Smooth muscle cell (in vitro differentiated cells): ENCODE data around the gene TLCD1. TPM values are rescaled to one million over a fixed set of nuclear protein-coding genes. Genes with fewer than 3 reads are reported as not detected.

Source experiments
- DNase-seq: peaks from one replicate; lab custom pipeline; 2025; ENCODE audit not compliant: unreplicated experiment; lab: John Stamatoyannopoulos, UW
- H2AFZ ChIP-seq: fragments of 200-600 bp; sonication (generic); 2 replicates; pipeline ENCODE4 v1.6.0; 2016; ENCODE audit warnings: antibody characterized with exemption, low read depth, mild to moderate bottlenecking
- H3F3A ChIP-seq: fragments of 200-600 bp; sonication (generic); 2 replicates; pipeline ENCODE4 v1.6.0; 2017; ENCODE audit warnings: antibody characterized with exemption, low read depth
- H3K27ac ChIP-seq: fragments of 200-600 bp; sonication (generic); 2 replicates; pipeline ENCODE4 v1.5.1; 2016; ENCODE audit warnings: low read depth, mild to moderate bottlenecking
- H3K27me3 ChIP-seq: fragments of 200-600 bp; sonication (generic); 2 replicates; pipeline ENCODE4 v1.6.1; 2016; ENCODE audit warnings: low read depth, mild to moderate bottlenecking
- H3K36me3 ChIP-seq: fragments of 200-600 bp; sonication (generic); 2 replicates; pipeline ENCODE4 v1.5.1; 2016; ENCODE audit warnings: low read depth
- H3K4me1 ChIP-seq: fragments of 200-600 bp; sonication (generic); 2 replicates; pipeline ENCODE4 v1.5.1; 2016; ENCODE audit warnings: low read depth
- H3K4me2 ChIP-seq: fragments of 200-600 bp; sonication (generic); 2 replicates; pipeline ENCODE4 v1.6.0; 2016; ENCODE audit warnings: mild to moderate bottlenecking
- H3K4me3 ChIP-seq: fragments of 200-600 bp; sonication (generic); 2 replicates; pipeline ENCODE4 v1.5.1; 2016; ENCODE audit warnings: mild to moderate bottlenecking
- H3K79me2 ChIP-seq: fragments of 200-600 bp; sonication (generic); 2 replicates; pipeline ENCODE4 v1.6.0; 2016; ENCODE audit warnings: low read depth, mild to moderate bottlenecking
- H3K9ac ChIP-seq: fragments of 200-600 bp; sonication (generic); 2 replicates; pipeline ENCODE4 v1.6.0; 2016; ENCODE audit warnings: low read depth
- H3K9me3 ChIP-seq: fragments of 200-600 bp; sonication (generic); replicated peaks from 2 replicates; pipeline ENCODE4 v1.5.1; 2016; ENCODE audit warnings: low read depth
- H4K20me1 ChIP-seq: fragments of 200-600 bp; sonication (generic); 2 replicates; pipeline ENCODE4 v1.6.0; 2016; ENCODE audit warnings: low read depth
- CTCF ChIP-seq: fragments of 200-600 bp; sonication (generic); IDR thresholded peaks from 2 replicates; pipeline ENCODE4 v1.5.1; 2017; ENCODE audit warnings: borderline replicate concordance, mild to moderate bottlenecking, antibody characterized with exemption; ENCODE audit not compliant: insufficient read depth, poor library complexity, severe bottlenecking
- WGBS: methylation state at CpG from one replicate; pipeline ENCODE4 v1.1.7; 2016; ENCODE audit warnings: low lambda C conversion rate; 5-methylcytosine and 5-hydroxymethylcytosine counted together
- polyA plus RNA-seq: library from polyadenylated mRNA; unstranded; fragments of >200 nt; fragmentation: Nextera tagmentation; extraction: Ambion mirVana; gene quantifications from 2 replicates; pipeline ENCODE4 v1.2.1, GENCODE V29; 2016
- total RNA-seq: library from RNA; depleted of rRNA; stranded (reverse); fragments of >200 nt; gene quantifications from 2 replicates; pipeline ENCODE4 v1.2.3, GENCODE V29; 2014

The TLCD1 gene
- total and polyA plus RNA-seq, 2 experiments from 2014 or later = 11.2 to 14.7 TPM

DNA sequence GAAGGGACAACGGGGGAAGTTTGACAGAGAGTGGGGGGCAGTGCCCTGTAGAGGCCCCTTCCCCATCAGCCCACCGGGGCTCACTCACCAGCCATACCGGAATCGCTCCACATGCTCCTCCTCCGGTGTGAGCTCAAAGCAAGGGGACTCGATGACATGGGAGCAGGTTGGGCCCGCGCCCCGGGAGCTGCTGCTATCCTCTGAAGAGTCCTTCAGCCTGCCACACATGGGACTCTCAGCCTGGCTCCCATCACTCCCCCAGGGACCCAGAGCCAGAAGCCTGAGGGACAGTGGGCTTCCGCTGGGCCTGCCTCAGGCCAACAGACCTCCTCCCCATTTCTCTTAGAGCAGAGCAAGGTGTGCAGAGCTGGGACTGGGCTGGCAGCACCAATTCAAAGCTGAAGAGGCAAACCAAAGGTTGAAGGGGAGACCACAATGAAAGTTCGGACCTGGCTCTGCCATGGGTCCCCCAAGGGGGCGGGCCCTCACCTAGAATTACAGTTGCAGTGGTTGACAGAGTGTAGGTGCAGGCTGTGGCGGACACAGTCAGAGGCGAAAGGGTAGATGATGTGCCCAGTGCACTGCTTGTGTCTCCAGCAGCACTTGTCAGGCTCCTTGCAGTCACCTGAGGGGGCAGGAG is 21.7 kb downstream of the TLCD1 start:
- TF ChIP-seq CTCF = no peak
- Histone ChIP-seq H3K4me1 (peaks cover 10% of the 10 kb centered on the region), H3K27me3 (no peaks in the 10 kb centered on the region), H3K79me2 (no peaks in the 10 kb centered on the region), H4K20me1 (no peaks in the 10 kb centered on the region), H3K27ac (no peak overlapping the region), H3K4me2 (no peak overlapping the region), H3K36me3 (no peaks in the 10 kb centered on the region), H3K9ac (no peak overlapping the region), H2AFZ (no peak overlapping the region), H3F3A (no peaks in the 10 kb centered on the region), H3K4me3 (no peak overlapping the region), H3K9me3 (no peaks in the 10 kb centered on the region)
- no peak for DNase-seq
- 96% methylated on average over 10 of the region's 14 CpGs for WGBS

DNA sequence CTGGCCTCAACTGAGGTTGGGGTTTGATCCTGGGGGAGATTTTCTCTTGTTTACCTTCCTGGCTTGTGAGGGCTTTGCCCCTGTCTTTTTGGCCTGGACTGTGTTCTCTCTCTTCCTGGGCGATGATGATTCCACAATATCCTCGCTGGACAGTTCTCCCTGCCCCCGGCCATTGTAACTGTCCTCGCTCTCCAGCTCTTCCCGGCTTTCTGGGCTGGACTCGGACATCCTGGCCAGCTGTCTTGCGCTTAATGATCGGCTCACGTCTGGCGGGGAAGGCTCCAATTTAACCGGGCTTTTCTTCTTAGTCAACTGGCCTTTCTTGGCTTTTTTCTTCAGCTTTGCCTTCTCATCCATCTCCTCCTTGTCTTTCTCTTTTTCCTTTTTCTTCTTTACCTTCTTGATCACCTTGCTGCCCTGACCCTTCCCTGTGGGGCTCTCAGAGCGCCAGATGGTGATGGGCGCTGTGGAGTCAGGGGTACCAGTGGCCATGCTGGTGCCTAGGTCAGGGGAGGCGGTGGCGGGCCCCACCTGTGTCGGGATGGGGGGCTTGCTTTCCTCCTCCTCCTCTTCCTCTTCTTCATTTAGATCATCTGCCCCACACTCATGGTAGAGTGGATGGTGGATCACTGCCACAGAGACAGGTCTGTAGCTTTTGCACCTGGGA is 22.3 kb downstream of the TLCD1 start:
- Histone ChIP-seq H3K9me3 (no peaks in the 10 kb centered on the region), H3K79me2 (no peaks in the 10 kb centered on the region), H2AFZ (no peak overlapping the region), H3K9ac (no peak overlapping the region), H3K4me3 (no peak overlapping the region), H3K4me1 (peaks cover 10% of the 10 kb centered on the region), H3K27me3 (no peaks in the 10 kb centered on the region), H3K4me2 (no peak overlapping the region), H3F3A (no peaks in the 10 kb centered on the region), H3K36me3 (no peaks in the 10 kb centered on the region), H4K20me1 (no peaks in the 10 kb centered on the region), H3K27ac (no peak overlapping the region)
- no peak for TF ChIP-seq CTCF
- no peak for DNase-seq
- WGBS = 96% methylated on average over 16 of the region's 16 CpGs

GRCh38 chr17:28702752-28703150 is 23.3 kb downstream of the TLCD1 start:
- Histone ChIP-seq H3K79me2 (no peaks in the 10 kb centered on the region), H3F3A (no peaks in the 10 kb centered on the region), H3K27me3 (no peaks in the 10 kb centered on the region), H3K9me3 (no peaks in the 10 kb centered on the region), H3K4me1 (peaks cover 10% of the 10 kb centered on the region), H3K4me2 (no peak overlapping the region), H2AFZ (no peak overlapping the region), H3K27ac (no peak overlapping the region), H3K9ac (no peak overlapping the region), H3K4me3 (no peak overlapping the region), H4K20me1 (no peaks in the 10 kb centered on the region), H3K36me3 (peaks cover under 1% of the 10 kb centered on the region)
- no peak for TF ChIP-seq CTCF
- no peak for DNase-seq
- 85% methylated on average over 3 of the region's 3 CpGs for WGBS
